Esophagus (tissue), 2 donors: ENCODE results near the gene SLC7A11. TPM values are rescaled to one million over a fixed set of nuclear protein-coding genes. Genes with fewer than 3 reads are reported as not detected.

Experiments used
- H3K27ac ChIP-seq, 2 donors: one replicate each; pipeline ENCODE4 v1.5.1; 2013; ENCODE audit warnings: low read depth in 2 of 2, mild to moderate bottlenecking in 2 of 2, inconsistent platforms in 1 of 2, low read length in 1 of 2, moderate library complexity in 1 of 2
- H3K27me3 ChIP-seq, 2 donors: one replicate each; pipeline ENCODE4 v1.6.1; 2013; ENCODE audit warnings: low read length in 2 of 2, control low read depth in 1 of 2, mild to moderate bottlenecking in 1 of 2; ENCODE audit not compliant: insufficient read depth in 2 of 2, control insufficient read depth in 1 of 2
- H3K36me3 ChIP-seq, 2 donors: one replicate each; pipeline ENCODE4 v1.6.1; 2013; ENCODE audit warnings: low read length in 1 of 2; ENCODE audit not compliant: control insufficient read depth in 2 of 2, insufficient read depth in 2 of 2
- H3K4me1 ChIP-seq, 2 donors: one replicate each; pipeline ENCODE4 v1.6.1; 2013; ENCODE audit warnings: low read length in 1 of 2; ENCODE audit not compliant: control insufficient read depth in 2 of 2, insufficient read depth in 2 of 2
- H3K4me3 ChIP-seq, 2 donors: one replicate each; pipeline ENCODE4 v1.5.1; 2013; ENCODE audit warnings: low read length in 2 of 2, mild to moderate bottlenecking in 2 of 2, low read depth in 1 of 2, moderate library complexity in 1 of 2
- H3K9me3 ChIP-seq, 2 donors: one replicate each; pipeline ENCODE4 v1.6.1; 2013; ENCODE audit warnings: mild to moderate bottlenecking in 2 of 2, low read depth in 1 of 2, low read length in 1 of 2, moderate library complexity in 1 of 2; ENCODE audit not compliant: control insufficient read depth in 2 of 2, insufficient read depth in 1 of 2
- WGBS, 2 donors: extraction: QIAGEN DNeasy Blood & Tissue Kit; methylation state at CpG; one replicate each; pipeline ENCODE4 v1.1.7; 2013; 5-methylcytosine and 5-hydroxymethylcytosine counted together
- polyA plus RNA-seq, 2 donors: library from polyadenylated mRNA; stranded (reverse); fragments of 200-250 nt; gene quantifications; one replicate each; pipeline ENCODE4 v1.2.3, GENCODE V29; 2013
- donor health status: healthy with polysubstance abuse.
- donor health status: Bipolar disorder and iron deficiency.

Gene SLC7A11
- polyA plus RNA-seq, 2 donors = 0.16 to 1.7 TPM

- H3K27ac ChIP-seq = peak overlapping the region; percentile 29 to 40
- no peak overlapping the region for H3K4me3 ChIP-seq
- no peaks in the 10 kb centered on the region for H3K27me3 ChIP-seq
- no peaks in the 10 kb centered on the region for H3K9me3 ChIP-seq
- WGBS, 2 donors = 39 to 45% methylated on average over 5 of the region's 5 CpGs
- H3K36me3 ChIP-seq = no peaks in the 10 kb centered on the region
- H3K4me1 ChIP-seq = no peaks in the 10 kb centered on the region
These were observed 42.4 kb downstream of the SLC7A11 start for GRCh38 chr4:138199568-138200235.

- H3K36me3 ChIP-seq = no peaks in the 10 kb centered on the region
- no peak overlapping the region for H3K4me3 ChIP-seq
- H3K9me3 ChIP-seq = no peaks in the 10 kb centered on the region
- H3K4me1 ChIP-seq = no peaks in the 10 kb centered on the region
- WGBS, 2 donors = 74 to 76% methylated on average over 3 of the region's 3 CpGs
- H3K27me3 ChIP-seq = no peaks in the 10 kb centered on the region
- H3K27ac ChIP-seq = no peak overlapping the region
These were observed 46.0 kb downstream of the SLC7A11 start for GRCh38 chr4:138196153-138196552.

DNA sequence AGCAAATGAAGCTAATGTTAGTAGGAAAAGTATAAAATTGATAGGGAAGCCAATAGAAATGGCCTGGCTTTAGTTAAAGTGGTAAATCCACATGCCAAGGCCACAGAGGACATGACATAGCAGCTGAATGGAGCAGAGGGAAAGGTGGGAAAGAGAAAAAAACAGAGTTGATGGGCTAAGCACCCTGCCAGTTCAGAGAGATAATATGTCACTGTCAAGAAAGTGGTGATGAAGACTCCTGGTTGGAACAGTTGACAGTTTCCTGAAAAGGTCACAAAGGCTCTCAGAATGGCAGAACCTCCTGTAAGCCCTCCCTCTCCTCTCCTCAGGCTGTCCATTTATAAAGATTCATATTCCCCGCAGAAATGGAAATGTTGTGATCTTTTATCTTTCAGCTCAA is 48.2 kb downstream of the SLC7A11 start:
- whole genome bisulfite sequencing, 2 donors = 96 to 100% methylated on average over 1 of the region's 1 CpG

GRCh38 chr4:138192113-138192512 is 50.0 kb downstream of the SLC7A11 start:
- Histone ChIP-seq H3K27ac (no peak overlapping the region), H3K4me1 (no peaks in the 10 kb centered on the region), H3K36me3 (no peaks in the 10 kb centered on the region), H3K27me3 (no peaks in the 10 kb centered on the region), H3K4me3 (no peak overlapping the region), H3K9me3 (no peaks in the 10 kb centered on the region)
- 74 to 75% methylated on average over 2 of the region's 2 CpGs for WGBS, 2 donors

More for the DNA sequence above, 48.2 kb downstream of the SLC7A11 start:
- Histone ChIP-seq H3K4me1 (no peaks in the 10 kb centered on the region), H3K36me3 (no peaks in the 10 kb centered on the region), H3K4me3 (no peak overlapping the region), H3K27me3 (no peaks in the 10 kb centered on the region), H3K27ac (no peak overlapping the region), H3K9me3 (no peaks in the 10 kb centered on the region)

- Histone ChIP-seq H3K4me1 (no peaks in the 10 kb centered on the region), H3K9me3 (no peaks in the 10 kb centered on the region), H3K36me3 (no peaks in the 10 kb centered on the region), H3K27ac (no peak overlapping the region), H3K4me3 (no peak overlapping the region), H3K27me3 (peaks cover 0 to 3% of the 10 kb centered on the region in 2 donors)
- WGBS, 2 donors = 75% methylated on average over 3 of the region's 3 CpGs
These were observed 51.7 kb downstream of the SLC7A11 start for GRCh38 chr4:138190452-138190858.

DNA sequence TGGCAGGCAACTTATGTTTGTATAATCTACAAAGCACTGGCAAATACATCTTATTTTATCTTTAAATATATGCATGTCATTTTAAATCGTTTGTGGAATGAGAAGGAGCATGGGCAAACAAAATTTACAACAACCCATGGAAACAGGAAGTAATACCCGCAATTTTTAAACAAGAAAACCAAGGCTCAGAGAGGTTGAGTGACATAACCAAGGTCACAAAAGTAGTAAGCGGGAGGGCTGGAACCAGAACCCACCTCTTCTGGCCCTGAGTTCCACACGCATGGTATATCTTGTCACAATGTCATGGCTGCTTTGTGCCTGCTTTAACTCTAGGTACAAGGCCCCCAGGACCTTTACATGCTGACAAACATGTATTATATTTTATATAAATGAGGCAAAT is 52.9 kb downstream of the SLC7A11 start:
- Histone ChIP-seq H3K9me3 (no peaks in the 10 kb centered on the region), H3K4me3 (no peak overlapping the region), H3K36me3 (no peaks in the 10 kb centered on the region), H3K27me3 (peaks cover 0 to 3% of the 10 kb centered on the region in 2 donors), H3K27ac (no peak overlapping the region), H3K4me1 (no peaks in the 10 kb centered on the region)
- 70 to 76% methylated on average over 4 of the region's 4 CpGs for WGBS, 2 donors

- peaks cover 0 to 3% of the 10 kb centered on the region in 2 donors for H3K27me3 ChIP-seq
- no peaks in the 10 kb centered on the region for H3K4me1 ChIP-seq
- 51 to 62% methylated on average over 5 of the region's 5 CpGs for WGBS, 2 donors
- H3K4me3 ChIP-seq = no peak overlapping the region
- no peaks in the 10 kb centered on the region for H3K36me3 ChIP-seq
- no peak overlapping the region for H3K27ac ChIP-seq
- H3K9me3 ChIP-seq = no peaks in the 10 kb centered on the region
These were observed 53.6 kb downstream of the SLC7A11 start for GRCh38 chr4:138188406-138189084.

- H3K9me3 ChIP-seq = no peaks in the 10 kb centered on the region
- WGBS, 2 donors = 87 to 89% methylated on average over 13 of the region's 13 CpGs
- no peak overlapping the region for H3K27ac ChIP-seq
- no peaks in the 10 kb centered on the region for H3K36me3 ChIP-seq
- H3K4me3 ChIP-seq = no peak overlapping the region
- no peaks in the 10 kb centered on the region for H3K4me1 ChIP-seq
- H3K27me3 ChIP-seq = peaks cover 0 to 3% of the 10 kb centered on the region in 2 donors
These were observed 56.1 kb downstream of the SLC7A11 start for GRCh38 chr4:138185859-138186645.

- H3K9me3 ChIP-seq = no peaks in the 10 kb centered on the region
- peaks cover 0 to 3% of the 10 kb centered on the region in 2 donors for H3K27me3 ChIP-seq
- H3K4me3 ChIP-seq = no peak overlapping the region
- WGBS, 2 donors = 83 to 89% methylated on average over 1 of the region's 1 CpG
- H3K4me1 ChIP-seq = no peaks in the 10 kb centered on the region
- H3K36me3 ChIP-seq = no peaks in the 10 kb centered on the region
- no peak overlapping the region for H3K27ac ChIP-seq
These were observed 57.3 kb downstream of the SLC7A11 start for GRCh38 chr4:138184886-138185285.
